OCI-LY1 (cell line): ENCODE measurements around the gene AMOT.

Experiments used
- H2AFZ ChIP-seq: fragments of 200-600 bp; sonication (generic), shearing (Covaris generic); 2 replicates; pipeline ENCODE4 v1.6.0; 2014; ENCODE audit warnings: antibody characterized with exemption, mild to moderate bottlenecking, low read length
- H3F3A ChIP-seq: fragments of 200-600 bp; sonication (generic), shearing (Covaris generic); 2 replicates; pipeline ENCODE4 v1.6.0; 2014; ENCODE audit warnings: mild to moderate bottlenecking, antibody characterized with exemption, low read length, moderate library complexity; ENCODE audit not compliant: insufficient read depth
- H3K27ac ChIP-seq: fragments of 200-600 bp; sonication (generic); 2 replicates; pipeline ENCODE4 v1.5.1; 2014; ENCODE audit warnings: low read length, mixed run types, mild to moderate bottlenecking, low read depth; ENCODE audit not compliant: poor library complexity, severe bottlenecking
- H3K27me3 ChIP-seq: fragments of 200-600 bp; sonication (generic); 2 replicates; pipeline ENCODE4 v1.6.0; 2014; ENCODE audit warnings: antibody characterized with exemption, mild to moderate bottlenecking, low read length, moderate library complexity; ENCODE audit not compliant: insufficient read depth
- H3K36me3 ChIP-seq: fragments of 200-600 bp; sonication (generic); 2 replicates; pipeline ENCODE4 v1.6.1; 2014; ENCODE audit warnings: mild to moderate bottlenecking, antibody characterized with exemption, low read length, moderate library complexity, mixed read lengths; ENCODE audit not compliant: insufficient read depth
- H3K4me1 ChIP-seq: fragments of 200-600 bp; sonication (generic); 2 replicates; pipeline ENCODE4 v1.5.1; 2014; ENCODE audit warnings: mild to moderate bottlenecking, low read length, moderate library complexity; ENCODE audit not compliant: insufficient read depth, severe bottlenecking
- H3K4me2 ChIP-seq: fragments of 200-600 bp; sonication (generic), shearing (Covaris generic); 2 replicates; pipeline ENCODE4 v1.6.1; 2014; ENCODE audit warnings: low read length
- H3K4me3 ChIP-seq: fragments of 200-600 bp; sonication (generic); 2 replicates; pipeline ENCODE4 v1.5.1; 2014; ENCODE audit warnings: low read length, low read depth, mild to moderate bottlenecking, mixed read lengths; ENCODE audit not compliant: poor library complexity, severe bottlenecking
- H3K79me2 ChIP-seq: fragments of 200-600 bp; shearing (Covaris generic); 2 replicates; pipeline ENCODE4 v1.6.1; 2016; ENCODE audit warnings: mixed run types, low read length, mixed read lengths; ENCODE audit not compliant: insufficient read depth
- H3K9ac ChIP-seq: fragments of 200-600 bp; sonication (generic), shearing (Covaris generic); 2 replicates; pipeline ENCODE4 v1.6.1; 2014; ENCODE audit warnings: mild to moderate bottlenecking, low read length, mixed read lengths
- H3K9me2 ChIP-seq: fragments of 200-600 bp; sonication (generic), shearing (Covaris generic); 2 replicates; pipeline ENCODE4 v1.6.1; 2014; ENCODE audit warnings: low read depth, mild to moderate bottlenecking, low read length, mixed read lengths
- H3K9me3 ChIP-seq: fragments of 200-600 bp; shearing (Covaris generic); 2 replicates; pipeline ENCODE4 v1.6.1; 2014; ENCODE audit warnings: low read length, mixed read lengths
- H4K20me1 ChIP-seq: fragments of 200-600 bp; sonication (generic), shearing (Covaris generic); 2 replicates; pipeline ENCODE4 v1.6.0; 2016; ENCODE audit warnings: mild to moderate bottlenecking, low read length; ENCODE audit not compliant: insufficient read depth
- CTCF ChIP-seq: fragments of 200-600 bp; sonication (generic), shearing (Covaris generic); IDR thresholded peaks from 2 replicates; pipeline ENCODE4 v1.5.1; 2017; ENCODE audit warnings: mild to moderate bottlenecking, antibody characterized with exemption, low read length, moderate library complexity, mixed read lengths
- EZH2 ChIP-seq: fragments of 200-600 bp; sonication (generic), shearing (Covaris generic); IDR thresholded peaks from 2 replicates; pipeline ENCODE4 v1.8.0; 2017; ENCODE audit warnings: borderline replicate concordance, mixed run types, mild to moderate bottlenecking, antibody characterized with exemption, low read length, moderate library complexity, mixed read lengths

Gene AMOT

GRCh38 chrX:112849016-112849415, 8.4 kb upstream of the AMOT start:
- Histone ChIP-seq H3K27ac (no peak overlapping the region), H3K36me3 (no peaks in the 10 kb centered on the region), H3K4me3 (no peak overlapping the region), H3K9me3 (no peaks in the 10 kb centered on the region), H3K4me2 (no peak overlapping the region), H4K20me1 (no peaks in the 10 kb centered on the region), H3K9me2 (no peaks in the 10 kb centered on the region), H3K9ac (no peak overlapping the region), H3K4me1 (no peaks in the 10 kb centered on the region), H3K27me3 (no peaks in the 10 kb centered on the region), H2AFZ (no peak overlapping the region), H3K79me2 (no peaks in the 10 kb centered on the region), H3F3A (no peaks in the 10 kb centered on the region)
- TF ChIP-seq CTCF (no peak), EZH2 (no peak)

- Histone ChIP-seq H3K9ac (no peak overlapping the region), H3K27ac (no peak overlapping the region), H2AFZ (no peak overlapping the region), H3K36me3 (no peaks in the 10 kb centered on the region), H3K79me2 (no peaks in the 10 kb centered on the region), H3K4me2 (no peak overlapping the region), H4K20me1 (no peaks in the 10 kb centered on the region), H3F3A (no peaks in the 10 kb centered on the region), H3K4me1 (no peaks in the 10 kb centered on the region), H3K9me3 (no peaks in the 10 kb centered on the region), H3K27me3 (no peaks in the 10 kb centered on the region), H3K4me3 (no peak overlapping the region), H3K9me2 (no peaks in the 10 kb centered on the region)
- no peak for TF ChIP-seq CTCF
- no peak for TF ChIP-seq EZH2
Measured at GRCh38 chrX:112846782-112847181, 6.2 kb upstream of the AMOT start.

- Histone ChIP-seq H3F3A (no peaks in the 10 kb centered on the region), H3K4me3 (no peak overlapping the region), H3K79me2 (no peaks in the 10 kb centered on the region), H3K27me3 (no peaks in the 10 kb centered on the region), H3K27ac (no peak overlapping the region), H3K9me2 (no peaks in the 10 kb centered on the region), H4K20me1 (no peaks in the 10 kb centered on the region), H3K4me2 (no peak overlapping the region), H3K4me1 (no peaks in the 10 kb centered on the region), H3K9ac (no peak overlapping the region), H3K36me3 (no peaks in the 10 kb centered on the region), H3K9me3 (no peaks in the 10 kb centered on the region), H2AFZ (no peak overlapping the region)
- no peak for TF ChIP-seq CTCF
- no peak for TF ChIP-seq EZH2
Measured at GRCh38 chrX:112846187-112846586, 5.6 kb upstream of the AMOT start.
